Dendritic cell treated with granulocyte-macrophage colony-stimulating factor and Interleukin-4, amounts not matched to agents 40 ng/mL and 50 ng/mL, for 4 days (primary cell): ENCODE measurements around the gene LRRC1.

Experiments
- H3K27ac Mint-ChIP-seq: one replicate; pipeline ENCODE4 v1.8.0; 2022; ENCODE audit warnings: mild to moderate bottlenecking, mixed read lengths
- H3K27me3 Mint-ChIP-seq: one replicate; pipeline ENCODE4 v1.8.0; 2022; ENCODE audit warnings: mild to moderate bottlenecking, mixed read lengths
- H3K36me3 Mint-ChIP-seq: one replicate; pipeline ENCODE4 v1.8.0; 2022; ENCODE audit warnings: low read depth, mixed read lengths
- H3K4me1 Mint-ChIP-seq: one replicate; pipeline ENCODE4 v1.8.0; 2022; ENCODE audit warnings: low read depth, mixed read lengths
- H3K4me3 Mint-ChIP-seq: one replicate; pipeline ENCODE4 v1.8.0; 2022; ENCODE audit warnings: mild to moderate bottlenecking, moderate library complexity, mixed read lengths
- H3K9me3 Mint-ChIP-seq: one replicate; pipeline ENCODE4 v1.8.0; 2022; ENCODE audit warnings: mixed read lengths
- intact Hi-C: fragments of 100-400 bp; cut with micrococcal nuclease; formaldehyde crosslinking; loops from one replicate; pipeline ENCODE4 v1.15.0; 2022

Gene LRRC1

DNA sequence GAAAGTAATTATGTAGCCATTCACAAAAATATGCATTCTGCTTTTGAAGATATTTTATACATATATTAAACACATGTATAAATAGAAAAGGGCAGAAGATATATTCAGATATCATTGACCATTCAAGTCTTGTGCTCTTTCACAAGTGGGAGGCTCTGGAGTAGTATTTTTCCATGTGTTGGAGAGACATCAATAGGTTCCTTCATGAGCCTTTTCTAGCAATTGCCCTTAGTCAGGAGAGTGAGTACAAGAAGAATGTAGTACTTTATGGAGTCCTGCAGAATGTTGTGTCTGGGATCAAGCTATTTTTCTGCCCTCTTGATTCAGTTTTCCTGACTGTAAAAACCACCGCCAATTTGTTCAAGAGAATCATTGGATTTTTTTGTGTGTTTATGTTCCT is 117.9 kb downstream of the LRRC1 start:
- H3K9me3 Mint-ChIP-seq = no peaks in the 10 kb centered on the region
- intact Hi-C loops = no loop called here
- H3K4me3 Mint-ChIP-seq = no peak overlapping the region
- H3K36me3 Mint-ChIP-seq = no peaks in the 10 kb centered on the region
- no peaks in the 10 kb centered on the region for H3K27me3 Mint-ChIP-seq
- no peak overlapping the region for H3K27ac Mint-ChIP-seq
- H3K4me1 Mint-ChIP-seq = peaks cover 5% of the 10 kb centered on the region

DNA sequence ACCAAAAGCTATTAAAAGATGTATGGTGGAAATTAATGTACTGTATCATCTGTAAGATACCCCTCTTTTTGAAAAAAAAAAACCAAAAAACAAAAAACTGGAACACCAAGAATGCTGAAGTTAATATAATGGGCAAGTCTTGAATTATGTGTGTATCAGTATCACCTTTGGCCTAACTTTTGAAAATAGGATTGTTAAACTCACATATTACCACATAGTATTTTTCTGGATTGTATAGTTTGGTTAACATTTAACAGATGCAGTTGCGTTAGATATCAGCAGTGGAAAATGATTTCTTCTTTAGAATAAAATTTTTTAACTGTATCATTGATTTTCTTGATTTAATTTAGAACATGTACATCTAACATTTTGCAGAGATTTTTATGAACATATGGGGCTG is 118.5 kb downstream of the LRRC1 start:
- Mint-ChIP-seq H3K36me3 (no peaks in the 10 kb centered on the region), H3K9me3 (no peaks in the 10 kb centered on the region), H3K27me3 (no peaks in the 10 kb centered on the region), H3K4me3 (no peak overlapping the region), H3K27ac (no peak overlapping the region), H3K4me1 (peaks cover 9% of the 10 kb centered on the region)
- intact Hi-C loops = no loop called here

DNA sequence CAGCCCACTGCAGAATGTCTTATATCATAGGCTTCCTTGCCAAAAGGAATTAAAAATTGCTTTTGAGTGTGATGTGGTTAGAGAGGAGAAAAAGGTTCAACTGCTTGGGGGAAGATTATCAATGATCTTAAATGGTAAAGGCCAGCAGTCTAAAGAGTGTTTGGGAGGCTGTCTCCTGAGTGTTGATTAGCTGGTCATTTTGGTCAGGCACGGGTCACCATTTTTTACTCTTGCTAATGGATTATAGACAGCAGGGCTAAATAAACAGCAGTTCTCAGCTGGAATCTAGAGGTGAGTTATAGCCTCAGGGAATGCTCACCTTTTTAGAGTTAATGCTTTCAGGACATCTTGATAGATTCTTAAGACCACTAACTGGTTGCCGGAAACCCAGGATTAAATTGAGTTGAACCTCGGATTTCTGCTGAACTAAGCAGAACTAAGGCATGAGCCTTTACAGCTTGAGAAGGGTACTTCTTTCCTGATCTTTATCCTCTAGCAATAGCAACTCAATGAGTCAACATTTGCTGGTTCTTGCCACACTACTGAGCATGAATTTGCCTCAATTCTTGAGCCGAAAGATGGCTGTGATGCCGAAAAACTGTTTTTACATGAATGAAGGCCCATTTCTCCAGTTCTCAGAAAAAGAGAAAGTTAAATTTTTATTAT is 120.4 kb downstream of the LRRC1 start:
- Mint-ChIP-seq H3K36me3 (no peaks in the 10 kb centered on the region), H3K9me3 (no peaks in the 10 kb centered on the region), H3K27me3 (no peaks in the 10 kb centered on the region), H3K27ac (no peak overlapping the region), H3K4me1 (peaks cover 22% of the 10 kb centered on the region), H3K4me3 (no peak overlapping the region)
- intact Hi-C loops = no loop called here

DNA sequence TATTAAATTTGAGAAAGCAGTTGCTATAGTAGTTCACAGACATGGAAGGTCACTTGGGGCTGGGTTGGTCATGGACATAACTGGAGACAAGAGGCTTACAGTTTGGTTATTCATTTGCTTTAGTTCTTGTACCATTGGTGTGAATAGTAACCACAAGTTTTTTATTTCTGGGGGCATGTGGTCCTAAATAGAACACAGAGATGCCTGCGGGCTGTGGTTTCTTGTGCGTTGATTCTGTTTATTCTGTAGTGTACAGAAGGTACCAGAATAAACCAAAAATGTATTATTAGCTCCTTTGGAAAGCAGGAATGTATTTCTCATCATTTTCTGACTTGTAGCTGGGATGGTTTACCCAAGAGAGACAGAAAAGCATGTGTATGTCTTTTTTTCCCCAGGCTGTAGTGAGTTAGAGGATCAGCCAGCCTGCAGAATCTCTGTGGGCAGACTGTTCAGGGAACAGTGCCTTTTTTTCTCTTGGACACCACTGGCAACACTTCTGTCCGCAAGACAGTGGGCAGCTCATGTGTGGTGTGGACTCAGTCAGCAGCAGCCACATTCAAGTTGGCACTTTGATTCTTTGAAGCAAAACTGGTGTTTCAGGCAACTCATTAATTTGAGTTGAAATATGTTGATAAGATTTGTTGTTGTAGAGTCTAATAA is 122.1 kb downstream of the LRRC1 start:
- intact Hi-C loops = no loop called here
- Mint-ChIP-seq H3K4me3 (no peak overlapping the region), H3K4me1 (peaks cover 22% of the 10 kb centered on the region), H3K36me3 (peaks cover 6% of the 10 kb centered on the region), H3K27ac (no peak overlapping the region), H3K27me3 (no peaks in the 10 kb centered on the region), H3K9me3 (no peaks in the 10 kb centered on the region)

DNA sequence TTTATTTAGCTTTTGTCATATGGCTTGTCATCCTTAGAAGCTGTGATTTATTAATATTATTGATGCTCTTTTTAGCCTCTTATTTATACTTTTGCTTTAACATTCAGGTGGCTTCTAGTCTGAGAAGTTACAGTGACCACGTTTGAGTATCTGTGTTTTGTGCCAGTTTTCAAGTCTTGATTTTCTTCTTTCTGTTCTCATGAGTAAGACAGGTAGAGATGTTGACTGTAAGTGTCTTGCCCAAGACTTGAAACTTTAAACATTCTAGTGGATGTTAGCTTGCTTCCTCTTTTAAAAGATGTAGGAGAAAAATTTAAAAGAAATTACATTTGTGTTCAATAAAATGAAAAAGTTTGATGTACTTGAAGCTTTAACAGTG is 122.6 kb downstream of the LRRC1 start:
- H3K4me1 Mint-ChIP-seq = peaks cover 22% of the 10 kb centered on the region
- H3K9me3 Mint-ChIP-seq = no peaks in the 10 kb centered on the region
- no peak overlapping the region for H3K27ac Mint-ChIP-seq
- no peaks in the 10 kb centered on the region for H3K27me3 Mint-ChIP-seq
- H3K36me3 Mint-ChIP-seq = peaks cover 6% of the 10 kb centered on the region
- no peak overlapping the region for H3K4me3 Mint-ChIP-seq
- intact Hi-C loops = no loop called here

DNA sequence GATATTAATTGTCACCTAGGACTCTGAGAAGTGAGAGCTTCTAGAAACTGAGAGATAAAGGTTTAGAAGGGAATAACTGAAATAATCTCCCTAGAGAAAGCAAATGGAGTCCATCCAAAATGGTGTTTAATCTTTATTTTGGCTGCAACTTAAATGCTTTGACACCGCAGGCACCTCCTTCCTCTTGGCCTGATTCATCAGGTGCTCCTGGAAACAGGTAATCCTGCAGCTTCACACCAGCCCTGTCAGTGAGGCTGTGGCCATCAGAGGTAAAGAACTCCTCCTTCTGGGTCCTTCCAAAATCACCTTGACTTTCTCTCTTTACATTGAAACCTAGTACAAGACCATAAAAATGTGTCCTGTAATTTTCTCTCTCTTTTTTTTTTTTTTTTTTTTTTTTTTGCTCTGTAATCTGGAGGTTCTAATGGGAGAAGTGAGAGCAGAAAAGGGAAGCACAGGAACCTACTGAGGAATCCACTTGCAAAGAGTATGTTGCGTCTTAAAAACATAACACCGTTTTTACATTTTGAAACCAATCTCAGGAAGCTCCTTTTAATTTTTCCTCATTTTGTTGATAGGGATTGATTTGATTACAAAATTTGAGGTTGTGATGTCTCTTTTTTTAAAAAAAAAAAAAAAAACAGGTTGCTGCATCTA is 124.2 kb downstream of the LRRC1 start:
- Mint-ChIP-seq H3K4me3 (no peak overlapping the region), H3K27ac (peak overlapping the region; percentile 27)

DNA sequence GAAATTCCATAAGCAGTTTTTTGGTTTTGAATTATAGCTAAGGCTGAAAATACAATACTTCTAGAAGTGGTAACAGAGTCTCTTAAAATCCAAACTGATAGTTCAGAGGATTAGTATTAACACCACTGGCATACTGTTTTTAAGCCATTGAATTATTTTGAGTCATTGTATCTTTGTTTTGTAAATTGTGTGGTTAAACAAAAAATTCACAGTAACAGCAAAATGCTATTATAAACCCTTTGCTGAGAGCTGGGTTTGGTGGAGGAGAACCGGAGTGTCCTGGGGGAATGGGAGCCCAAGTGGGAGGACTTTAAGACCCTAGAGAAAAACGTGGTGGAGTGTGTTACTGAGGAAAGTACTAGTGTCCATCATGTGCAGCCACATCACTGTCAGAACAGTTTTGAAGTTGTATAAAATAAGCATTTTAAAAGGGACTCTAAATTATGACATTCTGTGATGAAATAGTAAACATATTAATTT is 125.1 kb downstream of the LRRC1 start:
- H3K4me3 Mint-ChIP-seq = no peak overlapping the region
- intact Hi-C loops = no loop called here
- H3K36me3 Mint-ChIP-seq = peaks cover 12% of the 10 kb centered on the region
- no peaks in the 10 kb centered on the region for H3K9me3 Mint-ChIP-seq
- H3K27me3 Mint-ChIP-seq = no peaks in the 10 kb centered on the region
- H3K27ac Mint-ChIP-seq = no peak overlapping the region
- H3K4me1 Mint-ChIP-seq = peaks cover 22% of the 10 kb centered on the region

More for the DNA sequence above, 124.2 kb downstream of the LRRC1 start:
- H3K9me3 Mint-ChIP-seq = no peaks in the 10 kb centered on the region
- H3K27me3 Mint-ChIP-seq = no peaks in the 10 kb centered on the region
- peaks cover 22% of the 10 kb centered on the region for H3K4me1 Mint-ChIP-seq
- intact Hi-C loops = no loop called here
- peaks cover 12% of the 10 kb centered on the region for H3K36me3 Mint-ChIP-seq

DNA sequence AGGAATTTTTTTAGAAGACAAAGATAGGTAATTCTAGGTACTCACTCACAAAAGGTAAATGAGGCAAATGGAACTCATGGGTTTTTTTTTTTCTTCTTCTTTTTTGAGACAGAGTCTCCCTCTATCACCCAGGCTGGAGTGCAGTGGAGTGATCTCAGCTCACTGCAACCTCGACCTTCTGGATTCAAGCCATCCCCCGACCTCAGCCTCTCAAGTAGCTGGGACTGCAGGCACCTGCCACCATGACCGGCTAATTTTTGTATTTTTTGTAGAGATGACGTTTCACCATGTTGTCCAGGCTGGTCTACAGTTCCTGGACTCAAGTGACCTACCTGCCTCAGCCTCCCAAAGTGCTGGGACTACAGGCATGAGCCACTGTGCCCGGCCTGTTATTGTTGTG is 126.1 kb downstream of the LRRC1 start:
- Mint-ChIP-seq H3K27ac (peak overlapping the region; percentile 45), H3K36me3 (peaks cover 12% of the 10 kb centered on the region), H3K4me3 (no peak overlapping the region), H3K27me3 (no peaks in the 10 kb centered on the region), H3K9me3 (no peaks in the 10 kb centered on the region), H3K4me1 (peaks cover 22% of the 10 kb centered on the region)
- intact Hi-C loops = no loop called here

DNA sequence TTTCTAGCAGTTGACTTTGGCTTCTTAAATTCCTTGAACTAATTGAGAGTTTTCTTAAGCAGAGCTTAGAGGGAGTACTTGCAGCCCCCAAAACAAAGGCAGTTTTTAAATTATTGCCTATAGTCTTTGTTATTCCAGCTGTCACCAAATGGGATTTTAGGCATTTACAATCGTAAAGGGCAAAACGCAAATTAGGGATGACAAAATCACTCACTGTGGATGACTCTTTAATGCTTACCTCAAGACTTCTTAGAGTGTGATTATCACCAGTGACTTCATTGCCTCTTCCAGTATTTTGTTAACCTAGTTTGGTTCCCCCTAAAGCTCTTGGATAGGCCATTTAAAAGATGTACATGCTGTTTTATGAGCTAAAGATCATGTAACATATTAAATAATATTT is 126.8 kb downstream of the LRRC1 start:
- H3K4me1 Mint-ChIP-seq = peaks cover 22% of the 10 kb centered on the region
- no peaks in the 10 kb centered on the region for H3K9me3 Mint-ChIP-seq
- peak overlapping the region; percentile 45 for H3K27ac Mint-ChIP-seq
- peaks cover 12% of the 10 kb centered on the region for H3K36me3 Mint-ChIP-seq
- intact Hi-C loops = no loop called here
- H3K27me3 Mint-ChIP-seq = no peaks in the 10 kb centered on the region
- no peak overlapping the region for H3K4me3 Mint-ChIP-seq

DNA sequence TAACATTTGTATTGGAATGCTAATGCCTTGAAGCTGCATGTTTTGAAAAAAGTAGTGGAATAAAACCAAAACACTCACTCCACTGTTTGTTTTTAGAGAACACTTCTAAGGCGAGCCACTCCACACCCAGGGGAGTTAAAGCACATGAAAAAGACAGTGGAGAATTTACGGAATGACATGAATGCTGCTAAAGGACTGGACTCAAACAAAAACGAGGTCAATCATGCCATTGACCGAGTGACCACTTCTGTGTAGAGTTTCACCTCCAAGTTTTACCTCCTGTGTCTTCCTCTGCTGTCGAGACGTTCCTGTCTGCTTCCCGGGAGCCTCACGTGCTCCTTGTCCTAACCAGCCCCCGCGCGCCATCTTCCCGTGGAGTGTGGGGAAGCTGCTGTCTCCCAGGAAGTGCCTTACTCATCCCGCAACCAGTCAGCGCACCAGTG is 127.8 kb downstream of the LRRC1 start:
- intact Hi-C loops = no loop called here
- Mint-ChIP-seq H3K27me3 (no peaks in the 10 kb centered on the region), H3K4me3 (no peak overlapping the region), H3K36me3 (peaks cover 12% of the 10 kb centered on the region), H3K4me1 (peaks cover 18% of the 10 kb centered on the region), H3K27ac (no peak overlapping the region), H3K9me3 (no peaks in the 10 kb centered on the region)

DNA sequence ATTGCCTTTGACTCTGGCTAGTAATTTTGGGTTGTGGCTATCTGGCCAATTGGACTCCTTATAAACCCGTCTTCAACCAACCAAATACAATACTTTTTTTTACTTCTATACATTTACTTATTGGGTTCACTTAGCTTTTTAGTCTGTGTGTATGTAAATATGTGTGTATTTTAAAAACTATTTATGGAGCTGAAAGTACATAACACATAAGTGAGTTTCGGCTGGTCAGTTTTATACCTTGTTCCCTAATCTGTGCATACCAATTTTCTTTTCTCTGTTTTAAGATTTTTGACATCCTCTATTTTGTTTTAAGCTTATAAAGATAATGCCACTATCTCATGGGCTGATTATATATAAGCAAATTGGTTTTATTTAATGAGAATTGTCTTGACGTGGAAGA is 129.5 kb downstream of the LRRC1 start:
- Mint-ChIP-seq H3K36me3 (peaks cover 12% of the 10 kb centered on the region), H3K4me3 (no peak overlapping the region), H3K9me3 (no peaks in the 10 kb centered on the region), H3K27me3 (no peaks in the 10 kb centered on the region), H3K27ac (no peak overlapping the region), H3K4me1 (peaks cover 12% of the 10 kb centered on the region)
- intact Hi-C loops = no loop called here

DNA sequence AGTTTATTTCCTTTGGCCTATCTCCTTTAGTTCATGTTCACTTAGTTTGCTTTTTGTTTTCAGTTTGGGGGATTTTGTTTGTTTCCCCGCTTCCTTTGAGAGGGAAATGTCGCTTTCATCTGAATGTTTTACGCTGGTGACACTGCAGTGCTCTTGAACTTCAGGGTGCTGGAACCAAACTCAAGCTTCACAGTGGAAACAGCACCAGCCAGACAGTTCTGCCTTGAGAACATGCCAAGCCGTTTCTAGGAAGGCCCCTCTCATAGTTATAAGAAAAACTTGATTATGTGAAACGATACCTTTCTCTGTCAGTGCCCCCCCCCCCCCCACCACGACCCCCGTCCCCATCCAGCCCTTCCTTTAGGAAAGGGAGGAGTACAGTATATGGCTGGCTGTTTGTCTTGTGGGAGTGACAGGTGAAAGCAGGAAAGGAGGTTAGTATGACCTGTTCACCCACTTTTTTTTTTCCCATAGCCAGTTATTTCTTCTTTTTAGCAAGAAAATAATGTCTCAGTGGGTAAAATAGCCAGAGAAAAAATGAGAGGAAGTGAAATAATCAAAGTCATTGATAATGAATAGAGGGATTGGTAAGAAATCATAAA is 130.1 kb downstream of the LRRC1 start:
- Mint-ChIP-seq H3K27me3 (no peaks in the 10 kb centered on the region), H3K36me3 (peaks cover 12% of the 10 kb centered on the region), H3K4me3 (no peak overlapping the region), H3K9me3 (peaks cover 6% of the 10 kb centered on the region), H3K4me1 (peaks cover 12% of the 10 kb centered on the region), H3K27ac (no peak overlapping the region)
- intact Hi-C loops = no loop called here

DNA sequence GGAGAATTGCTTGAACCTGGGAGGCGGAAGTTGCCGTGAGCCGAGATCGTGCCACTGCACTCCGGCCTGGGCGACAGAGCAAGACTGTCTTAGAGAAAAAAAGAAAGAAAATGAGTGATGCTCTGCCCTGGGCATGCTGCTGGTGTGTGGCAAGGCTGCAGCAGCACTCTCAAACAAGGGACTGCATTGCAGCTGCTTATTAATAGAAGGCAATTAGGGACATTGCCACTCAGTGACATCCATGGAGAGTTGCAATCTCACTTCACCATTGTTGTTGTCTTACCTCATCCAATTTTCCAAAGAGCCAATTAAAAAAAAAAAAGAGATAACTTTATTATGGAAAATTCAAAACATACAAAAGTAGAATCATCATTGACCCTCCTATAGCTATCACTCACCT is 131.1 kb downstream of the LRRC1 start:
- Mint-ChIP-seq H3K27me3 (no peaks in the 10 kb centered on the region), H3K4me1 (peaks cover 11% of the 10 kb centered on the region), H3K4me3 (no peak overlapping the region), H3K36me3 (peaks cover 12% of the 10 kb centered on the region), H3K9me3 (peaks cover 8% of the 10 kb centered on the region), H3K27ac (no peak overlapping the region)
- intact Hi-C loops = no loop called here

DNA sequence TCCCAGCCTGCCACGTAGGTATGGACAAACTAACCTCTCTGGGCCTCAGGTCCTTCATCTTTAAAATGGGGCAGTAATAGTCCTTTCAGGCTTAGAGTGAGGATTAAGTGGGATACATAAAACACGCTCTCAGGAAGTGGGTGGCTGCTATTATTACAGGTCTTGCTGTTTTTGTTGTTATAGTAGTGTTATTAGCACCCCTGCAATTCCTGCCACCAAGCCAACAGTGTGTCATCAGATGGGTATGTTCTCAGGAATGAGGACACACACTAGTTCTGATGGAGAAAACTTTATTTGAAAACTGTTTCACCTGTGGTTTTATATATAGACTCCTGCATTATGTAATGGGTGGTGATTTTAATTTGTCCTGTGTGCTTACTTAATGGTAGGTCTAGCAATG is 131.7 kb downstream of the LRRC1 start:
- H3K27ac Mint-ChIP-seq = no peak overlapping the region
- H3K9me3 Mint-ChIP-seq = peaks cover 8% of the 10 kb centered on the region
- no peak overlapping the region for H3K4me3 Mint-ChIP-seq
- intact Hi-C loops = no loop called here
- H3K36me3 Mint-ChIP-seq = peaks cover 6% of the 10 kb centered on the region
- no peaks in the 10 kb centered on the region for H3K27me3 Mint-ChIP-seq
- H3K4me1 Mint-ChIP-seq = peaks cover 11% of the 10 kb centered on the region
